RKO (cell line): Measurements from ENCODE around the gene LRWD1.
"Not testable (repeated sequence)": the region's sequence is repeated elsewhere in the genome, so short reads cannot be mapped to it uniquely, and the experiment has no call there.

Experiments
- DNase-seq: peaks from one replicate; pipeline ENCODE4 v3.0.0-alpha.2; 2016; ENCODE audit warnings: low spot score

Gene LRWD1

DNA sequence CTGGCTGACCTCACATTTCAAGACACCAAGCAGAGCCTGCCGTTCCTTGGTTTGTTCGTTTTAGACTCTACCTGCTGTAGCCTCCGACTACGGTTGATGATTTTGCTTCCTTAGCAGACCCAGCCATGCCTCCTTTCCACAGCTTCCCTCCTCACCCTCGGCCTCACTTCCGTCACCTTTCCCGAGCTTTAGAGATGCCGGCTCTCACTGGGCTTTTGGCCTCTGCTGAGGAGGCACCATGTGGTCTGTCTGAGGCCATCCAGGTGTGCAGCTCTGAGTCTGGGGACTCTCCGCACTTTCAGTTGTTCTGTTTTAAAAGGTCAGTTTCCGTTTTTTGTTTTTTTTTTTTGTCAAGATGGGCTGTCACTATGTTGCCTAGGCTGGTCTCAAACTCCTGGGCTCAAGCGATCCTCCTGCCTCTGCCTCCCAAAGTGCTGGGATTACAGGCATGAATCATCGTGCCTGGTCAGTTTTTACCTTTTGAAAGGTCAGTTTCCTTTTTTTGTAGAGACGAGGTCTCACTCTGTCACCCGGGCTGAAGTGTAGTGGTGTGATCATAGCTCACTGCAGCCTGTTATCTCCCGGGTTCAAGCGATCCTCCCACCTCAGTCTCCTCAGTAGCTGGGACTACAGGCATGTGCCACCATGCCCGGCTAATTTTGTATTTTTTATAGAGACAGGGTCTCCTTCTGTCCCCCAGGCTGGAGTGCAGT, 19.7 kb upstream of the LRWD1 start:
- no peak for DNase-seq

DNA sequence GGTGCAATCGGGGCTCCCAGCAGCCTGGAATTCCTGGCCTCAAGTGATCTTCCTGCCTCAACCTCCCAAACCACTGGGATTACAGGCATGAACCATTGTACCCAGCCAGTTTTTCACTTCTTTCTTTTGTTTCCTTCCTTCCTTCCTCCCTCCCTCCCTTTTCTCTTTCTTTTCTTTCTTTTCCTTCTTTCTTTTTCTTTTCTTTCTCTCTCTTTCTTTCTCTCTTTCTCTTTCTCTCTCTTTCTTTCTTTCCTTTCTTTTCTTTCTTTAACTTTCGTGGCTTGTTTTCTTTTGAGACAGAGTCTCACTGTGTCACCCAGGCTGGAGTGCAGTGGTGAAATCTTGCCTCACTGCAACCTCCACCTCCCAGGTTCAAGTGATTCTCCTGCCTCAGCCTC, 19.1 kb upstream of the LRWD1 start:
- DNase-seq = no peak

DNA sequence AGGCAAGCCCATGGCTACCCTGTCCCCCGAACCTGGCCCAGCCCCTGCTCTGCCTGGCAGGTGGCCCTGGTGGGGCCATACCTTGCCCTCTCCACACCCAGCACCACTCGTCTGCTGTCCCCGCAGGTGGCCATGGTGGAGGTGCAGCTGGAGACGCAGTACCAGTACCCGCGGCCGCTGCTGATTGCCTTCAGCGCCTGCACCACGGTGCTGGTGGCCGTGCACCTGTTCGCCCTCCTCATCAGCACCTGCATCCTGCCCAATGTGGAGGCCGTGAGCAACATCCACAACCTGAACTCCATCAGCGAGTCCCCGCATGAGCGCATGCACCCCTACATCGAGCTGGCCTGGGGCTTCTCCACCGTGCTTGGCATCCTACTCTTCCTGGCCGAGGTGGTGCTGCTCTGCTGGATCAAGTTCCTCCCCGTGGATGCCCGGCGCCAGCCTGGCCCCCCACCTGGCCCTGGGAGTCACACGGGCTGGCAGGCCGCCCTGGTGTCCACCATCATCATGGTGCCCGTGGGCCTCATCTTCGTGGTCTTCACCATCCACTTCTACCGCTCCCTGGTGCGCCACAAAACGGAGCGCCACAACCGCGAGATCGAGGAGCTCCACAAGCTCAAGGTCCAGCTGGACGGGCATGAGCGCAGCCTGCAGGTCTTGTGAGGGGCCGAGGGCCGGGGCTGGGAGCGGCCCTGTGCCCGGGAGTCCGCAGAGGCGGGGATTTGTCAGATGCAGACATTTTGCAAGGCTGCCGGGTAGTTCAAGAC, 18.2 kb upstream of the LRWD1 start:
- no peak for DNase-seq

GRCh38 chr7:102447311-102447710, 17.5 kb upstream of the LRWD1 start:
- no peak for DNase-seq

GRCh38 chr7:102449136-102449535, 15.6 kb upstream of the LRWD1 start:
- DNase-seq = no peak

- DNase-seq = no peak
Observed at GRCh38 chr7:102450242-102450641, 14.5 kb upstream of the LRWD1 start.

GRCh38 chr7:102451371-102452054, 13.3 kb upstream of the LRWD1 start:
- no peak for DNase-seq

DNA sequence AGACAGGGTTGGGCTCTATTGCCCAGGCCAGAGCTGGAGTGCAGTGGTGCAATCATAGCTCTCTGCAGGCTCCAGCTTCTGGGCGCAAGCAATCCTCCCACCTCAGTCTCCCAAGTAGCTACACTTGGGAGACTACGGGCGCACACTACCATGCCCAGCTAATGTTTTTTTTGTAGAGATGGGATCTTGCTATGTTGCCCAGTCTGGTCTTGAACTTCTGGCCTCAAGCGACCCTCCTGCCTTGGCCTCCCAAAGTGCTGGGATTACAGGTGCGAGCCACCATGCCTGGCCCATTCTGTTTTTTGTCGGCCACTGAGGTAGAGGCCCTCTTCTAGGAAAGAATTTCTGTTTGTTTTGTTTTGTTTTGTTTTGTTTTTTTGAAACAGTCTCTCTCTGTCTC, 12.3 kb upstream of the LRWD1 start:
- no peak for DNase-seq

GRCh38 chr7:102453319-102453718, 11.5 kb upstream of the LRWD1 start:
- no peak for DNase-seq

- no peak for DNase-seq
Observed at GRCh38 chr7:102454468-102454867, 10.3 kb upstream of the LRWD1 start.

- DNase-seq = not testable (repeated sequence)
Observed at GRCh38 chr7:102454932-102455331, 9.9 kb upstream of the LRWD1 start.

DNA sequence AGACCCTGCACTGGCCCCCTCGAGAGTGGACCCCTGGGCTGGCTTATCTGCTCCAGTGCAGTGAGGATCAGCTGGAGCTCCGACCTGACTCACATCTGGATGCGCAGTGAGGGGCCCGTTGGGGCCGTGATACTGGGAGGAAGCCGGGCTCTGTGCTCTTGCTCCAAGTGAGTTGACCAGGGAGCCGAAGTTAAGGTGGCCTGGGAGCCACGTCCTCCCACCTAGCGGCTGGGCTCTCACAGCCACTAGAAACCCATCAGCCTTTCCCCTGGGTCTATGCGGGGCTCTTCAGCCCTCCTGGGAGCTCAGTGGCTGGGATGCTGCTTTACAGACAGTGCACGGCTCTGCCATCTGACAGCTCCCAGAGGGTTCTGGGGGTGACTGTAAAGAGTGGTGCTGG, 9.2 kb upstream of the LRWD1 start:
- DNase-seq = no peak

DNA sequence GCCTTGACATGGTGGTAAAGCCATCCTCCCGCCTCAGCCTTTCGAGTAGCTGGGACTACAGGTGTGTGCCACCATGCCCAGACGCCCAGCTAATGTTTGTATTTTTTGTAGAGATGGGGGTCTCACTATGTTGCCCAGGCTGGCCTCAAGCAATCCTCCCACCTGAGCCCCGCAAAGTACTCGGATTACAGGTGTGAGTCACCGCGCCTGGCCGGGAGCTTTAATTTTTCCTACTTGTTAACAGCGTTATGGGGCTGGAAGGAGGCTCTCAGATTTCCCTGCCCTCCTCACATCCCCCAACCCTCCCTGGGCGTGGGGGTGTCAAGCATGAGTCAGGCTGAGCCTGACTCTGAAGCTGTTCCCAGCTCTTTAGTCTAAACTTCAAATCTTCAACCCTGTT, 8.5 kb upstream of the LRWD1 start:
- no peak for DNase-seq

- DNase-seq = no peak
Observed at GRCh38 chr7:102457352-102457924, 7.3 kb upstream of the LRWD1 start.

DNA sequence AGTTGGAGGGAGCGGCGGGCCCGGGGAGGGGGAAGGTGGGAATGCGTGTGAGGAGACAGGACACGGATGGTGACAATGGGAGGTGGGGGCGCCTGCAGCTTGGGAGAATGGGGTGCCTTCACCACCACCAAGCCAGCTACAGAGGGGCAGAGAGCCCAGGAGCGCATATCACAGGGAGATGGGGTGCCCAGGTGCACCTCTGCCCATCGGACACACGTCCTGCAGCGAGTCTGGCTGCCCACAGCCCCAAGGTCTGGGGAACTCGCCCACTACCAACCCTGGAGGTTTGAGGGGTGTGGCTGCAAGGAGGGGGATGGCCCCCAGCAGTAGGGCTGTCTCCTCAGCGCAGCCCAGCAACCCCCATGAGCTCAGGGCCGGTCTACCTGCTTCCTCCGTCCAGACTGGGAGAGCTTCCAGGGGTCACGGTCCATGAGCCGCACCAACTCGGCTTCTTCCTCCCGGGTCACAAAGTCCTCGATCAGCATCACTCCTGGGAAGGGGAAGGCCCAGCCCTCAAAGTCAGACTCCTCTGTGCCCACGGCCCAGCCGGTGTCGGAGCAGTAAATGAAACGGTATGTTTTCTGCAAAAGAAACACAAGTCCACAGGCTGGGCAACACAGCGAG, 5.5 kb upstream of the LRWD1 start:
- no peak for DNase-seq

DNA sequence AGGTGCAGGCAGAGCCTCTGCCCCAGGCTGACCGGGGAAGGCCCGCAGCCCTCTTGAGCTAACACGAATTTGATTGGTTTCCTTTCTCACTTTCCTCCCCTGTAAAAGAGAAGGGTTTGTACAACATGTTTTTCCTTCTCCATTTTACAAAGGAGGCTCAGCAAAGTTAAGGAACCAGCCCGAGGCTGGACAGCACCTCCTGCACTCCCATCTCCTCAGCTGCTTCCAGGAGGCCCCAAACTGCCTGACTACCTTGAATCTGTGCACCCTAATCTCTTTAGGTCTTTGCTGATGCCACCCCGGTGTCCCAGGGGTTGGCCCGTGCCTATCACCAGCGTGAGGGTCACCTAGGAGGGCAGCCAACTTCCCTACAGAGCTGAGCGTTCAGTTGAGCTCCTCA, 4.3 kb upstream of the LRWD1 start:
- DNase-seq = no peak

GRCh38 chr7:102463841-102464576, 775 bp upstream of the LRWD1 start:
- peak; percentile 47 for DNase-seq

GRCh38 chr7:102466097-102466496, 1.3 kb downstream of the LRWD1 start:
- DNase-seq = no peak

GRCh38 chr7:102467581-102468477, 3.0 kb downstream of the LRWD1 start:
- no peak for DNase-seq
